HG03442 (cell line): ENCODE results near the gene NR3C2.
"Not testable (repeated sequence)": the region's sequence is repeated elsewhere in the genome, so short reads cannot be mapped to it uniquely, and the experiment has no call there.

Experiments
- ATAC-seq: cut with Tn5 transposase; IDR thresholded peaks from one replicate; pipeline ENCODE4 v1.9.1; 2021; ENCODE audit warnings: mild to moderate bottlenecking, moderate library complexity; ENCODE audit not compliant: unreplicated experiment

NR3C2 gene

DNA sequence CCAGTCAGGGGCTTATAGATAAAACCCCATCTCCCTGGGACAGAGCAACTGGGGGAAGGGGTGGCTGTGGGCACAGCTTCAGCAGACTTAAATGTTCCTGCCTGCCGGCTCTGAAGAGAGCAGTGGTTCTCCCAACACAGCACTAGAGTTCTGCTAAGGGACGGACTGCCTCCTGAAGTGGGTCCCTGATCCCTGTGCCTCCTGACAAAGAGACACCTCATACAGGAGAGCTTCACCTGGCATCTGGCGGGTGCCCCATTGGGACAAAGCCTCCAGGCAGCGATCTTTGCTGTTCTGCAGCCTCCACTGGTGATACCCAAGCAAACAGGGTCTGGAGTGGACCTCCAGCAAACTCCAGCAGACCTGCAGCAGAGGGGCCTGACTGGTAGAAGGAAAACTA, 359.1 kb downstream of the NR3C2 start:
- ATAC-seq: not testable (repeated sequence)

DNA sequence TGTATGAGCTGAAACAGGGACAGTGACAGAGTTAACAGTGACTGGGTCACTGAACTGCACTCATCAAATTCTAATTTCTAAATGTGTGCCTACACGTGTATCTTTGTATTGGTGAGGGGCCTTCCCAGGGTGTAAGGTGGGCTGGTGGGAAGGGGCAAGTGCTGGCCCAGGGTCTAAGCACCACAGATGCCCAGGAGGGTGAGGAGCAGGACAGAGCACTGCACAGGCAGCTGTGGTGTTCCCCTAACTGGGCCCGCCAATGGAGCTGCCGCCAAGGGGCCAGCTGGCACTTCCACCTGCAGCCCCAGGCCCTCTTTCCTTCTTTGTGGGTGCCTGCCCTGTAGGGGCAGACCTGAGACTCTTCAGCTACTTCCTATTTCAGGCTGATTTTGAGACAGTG, 360.5 kb downstream of the NR3C2 start:
- no peak for ATAC-seq

DNA sequence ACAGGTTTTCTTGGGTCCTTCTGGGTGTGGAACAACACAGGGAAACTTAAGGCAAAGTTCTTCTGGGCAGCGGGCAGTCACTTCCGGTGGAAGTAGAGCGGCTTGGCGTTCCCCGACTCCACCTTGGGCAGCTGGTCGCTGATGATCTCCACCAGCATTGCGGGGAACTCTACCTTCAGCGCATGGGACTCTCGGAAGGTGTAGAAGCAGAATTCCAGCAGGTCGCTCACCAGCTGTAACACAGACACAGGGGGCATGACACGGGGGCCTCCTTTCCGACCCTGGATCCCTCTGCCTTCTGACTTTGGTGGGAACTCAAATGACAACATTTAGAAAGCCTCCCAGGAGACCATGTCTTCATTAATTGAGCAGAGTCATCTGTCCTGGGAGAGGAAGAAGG, 360.9 kb downstream of the NR3C2 start:
- no peak for ATAC-seq

- ATAC-seq: no peak
These were observed 362.3 kb downstream of the NR3C2 start for GRCh38 chr4:148079961-148080360.

GRCh38 chr4:148078061-148078460, 364.2 kb downstream of the NR3C2 start:
- ATAC-seq: no peak

GRCh38 chr4:148077581-148077980, 364.6 kb downstream of the NR3C2 start:
- no peak for ATAC-seq

DNA sequence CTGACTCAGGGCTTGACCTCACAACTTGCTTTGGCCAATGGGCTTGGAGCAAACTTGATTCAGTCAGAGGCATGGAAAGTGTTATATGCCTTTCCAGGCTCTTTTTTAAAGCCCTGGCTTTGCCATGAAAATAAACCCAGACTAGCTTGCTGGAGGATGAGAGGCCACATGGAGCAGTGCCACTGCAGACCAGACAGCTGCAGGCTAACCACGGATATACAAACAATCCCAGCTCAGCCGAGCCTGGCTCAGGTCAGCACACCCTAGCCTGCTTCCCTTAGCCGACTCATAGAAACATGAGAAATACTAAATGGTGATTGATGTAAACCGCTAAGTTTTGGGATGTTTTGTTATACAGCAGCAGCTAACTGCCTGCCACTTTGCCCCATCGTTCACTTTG, 365.2 kb downstream of the NR3C2 start:
- ATAC-seq: no peak

GRCh38 chr4:148075438-148075837, 366.8 kb downstream of the NR3C2 start:
- no peak for ATAC-seq

- ATAC-seq: no peak
These were observed 367.8 kb downstream of the NR3C2 start for GRCh38 chr4:148074462-148074861.

- no peak for ATAC-seq
These were observed 368.9 kb downstream of the NR3C2 start for GRCh38 chr4:148073349-148073748.

GRCh38 chr4:148072789-148073188, 369.4 kb downstream of the NR3C2 start:
- no peak for ATAC-seq

DNA sequence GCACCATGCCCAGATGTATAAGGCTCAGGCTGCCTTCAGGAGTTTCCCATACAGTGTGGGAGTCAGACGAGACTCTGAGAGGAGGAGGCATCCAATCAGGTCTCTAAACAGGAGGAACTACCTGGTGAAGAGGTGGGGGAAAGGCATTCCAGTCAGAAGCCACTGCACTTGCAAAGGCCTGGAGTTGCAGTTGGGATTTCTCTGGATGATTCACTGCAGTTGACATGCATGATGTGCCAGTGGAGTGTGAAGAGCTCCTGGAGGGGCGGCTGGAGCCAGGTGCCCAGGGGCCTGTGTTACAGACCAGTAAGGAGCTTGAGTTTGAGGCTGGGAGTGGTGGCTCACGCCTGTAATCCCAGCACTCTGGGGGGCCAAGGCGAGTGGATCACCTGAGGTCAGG, 371.2 kb downstream of the NR3C2 start:
- no peak for ATAC-seq

DNA sequence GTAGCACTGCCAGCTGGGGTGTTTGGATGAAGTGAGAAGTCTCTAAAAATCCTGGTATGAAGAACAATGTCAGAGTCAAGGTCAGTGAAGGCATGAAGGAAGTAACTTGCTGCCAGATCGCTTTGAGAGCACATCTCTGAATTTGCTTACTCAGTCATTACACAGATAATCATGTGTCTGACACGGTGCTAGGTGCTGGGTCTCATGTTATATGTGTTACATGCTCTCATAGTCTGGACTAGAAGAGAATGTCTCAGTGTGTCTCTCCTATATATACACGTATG, 372.4 kb downstream of the NR3C2 start:
- no peak for ATAC-seq

GRCh38 chr4:148069086-148069894, 372.9 kb downstream of the NR3C2 start:
- ATAC-seq: no peak

DNA sequence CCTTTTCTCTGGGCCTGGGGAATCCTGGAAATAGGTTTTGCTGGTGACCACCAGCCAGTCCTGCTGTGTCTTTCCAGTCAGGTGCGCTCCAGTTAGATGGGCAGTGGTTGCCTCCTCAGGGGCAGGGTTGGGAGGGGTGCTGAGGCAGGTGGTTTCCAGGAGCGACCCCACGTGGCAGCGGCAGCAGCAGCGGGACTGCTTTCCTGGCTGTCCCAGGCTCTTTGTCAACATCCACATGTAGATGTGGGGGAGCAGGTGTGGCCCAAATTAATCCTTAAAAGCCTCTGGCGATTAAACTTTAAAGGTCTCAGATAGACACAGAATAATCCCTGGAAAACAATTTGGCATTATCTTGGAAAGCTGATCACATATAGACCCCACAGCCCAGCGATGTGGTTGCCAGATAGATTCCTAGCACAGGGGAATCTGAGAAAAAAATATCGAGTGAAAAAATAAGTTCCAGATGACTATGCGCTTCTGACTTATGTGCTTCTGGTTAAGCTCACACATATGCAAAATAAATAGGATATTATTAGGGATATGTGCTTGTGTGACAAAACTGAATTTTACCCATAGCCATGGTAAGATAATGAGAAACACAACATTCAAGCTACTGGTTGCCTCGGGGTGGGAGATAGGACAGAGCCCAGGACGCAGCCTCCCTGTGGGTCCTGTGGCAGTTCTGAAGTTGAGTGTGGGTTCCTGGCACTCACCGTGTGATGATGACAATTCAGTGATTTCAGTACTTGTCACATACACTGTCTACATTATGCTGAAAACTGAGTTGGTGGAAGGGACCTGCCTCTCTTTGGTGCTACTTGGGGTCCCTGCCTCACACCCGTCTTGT, 373.9 kb downstream of the NR3C2 start:
- ATAC-seq: no peak

DNA sequence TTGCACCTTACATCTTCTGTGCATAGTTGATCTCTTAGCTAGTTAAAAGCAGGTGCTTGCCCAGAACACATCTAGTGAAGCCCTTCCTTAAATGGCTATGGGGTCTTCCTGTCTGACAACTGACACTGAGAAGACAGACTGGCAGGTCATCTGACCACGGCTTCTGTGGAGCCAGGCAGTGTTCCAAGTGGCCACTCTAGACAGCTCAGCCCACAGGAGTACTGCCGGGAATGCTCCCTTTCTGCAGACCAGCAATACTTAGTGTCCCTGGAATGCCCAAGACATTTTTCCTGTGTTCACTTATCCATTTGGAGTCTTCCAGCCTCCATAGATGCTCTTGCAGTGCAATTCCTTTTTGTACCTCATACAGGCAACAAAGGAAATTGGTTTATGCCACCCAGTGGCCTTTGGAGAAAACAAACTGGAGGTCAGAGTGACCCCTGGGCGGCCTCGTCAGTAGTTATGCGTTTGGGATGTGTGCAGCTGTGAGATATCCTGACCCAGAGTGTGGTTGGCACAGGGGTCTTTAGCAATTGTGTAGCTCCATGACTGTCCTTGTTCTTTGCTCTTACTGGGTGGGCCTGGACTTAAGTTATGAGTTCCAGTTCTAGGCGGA, 374.8 kb downstream of the NR3C2 start:
- no peak for ATAC-seq

GRCh38 chr4:148065075-148065474, 377.1 kb downstream of the NR3C2 start:
- ATAC-seq: no peak

- no peak for ATAC-seq
These were observed 377.8 kb downstream of the NR3C2 start for GRCh38 chr4:148064451-148064850.

GRCh38 chr4:148062301-148062950, 379.8 kb downstream of the NR3C2 start:
- no peak for ATAC-seq

DNA sequence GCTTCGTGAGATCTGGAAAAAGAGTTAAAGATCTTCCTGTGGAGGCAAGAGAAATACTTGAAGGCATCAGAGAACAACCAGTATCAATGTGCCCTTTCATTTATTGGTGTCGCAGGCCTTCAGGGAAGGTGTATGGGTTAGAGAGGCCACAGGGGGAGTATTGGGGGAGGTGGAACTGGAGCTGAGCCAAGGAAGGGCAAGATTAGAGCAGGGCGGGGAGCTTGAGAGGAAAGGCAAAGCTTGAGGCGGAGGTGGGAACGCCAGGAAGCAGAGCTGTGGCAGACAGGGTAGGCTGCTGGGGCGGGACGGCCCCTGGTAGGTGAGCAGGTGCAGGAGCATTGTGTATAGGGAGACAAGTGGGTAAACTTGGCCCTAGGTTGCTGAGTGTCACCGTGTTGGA, 380.4 kb downstream of the NR3C2 start:
- no peak for ATAC-seq

GRCh38 chr4:148061141-148061481, 381.1 kb downstream of the NR3C2 start:
- no peak for ATAC-seq
